Measurements from ENCODE around the gene MBOAT1.
"Not testable (repeated sequence)": the region's sequence is repeated elsewhere in the genome, so short reads cannot be mapped to it uniquely, and the experiment has no call there.

MBOAT1 gene

GRCh38 chr6:20170455-20171148, 41.7 kb downstream of the MBOAT1 start:
- no peak for DNase-seq (ENCODE audit: low read depth in 2 of 2)

GRCh38 chr6:20169786-20170185, 42.5 kb downstream of the MBOAT1 start:
- no peak for DNase-seq (ENCODE audit: low read depth in 2 of 2)

- DNase-seq (ENCODE audit: low read depth in 2 of 2) = no peak
Measured at GRCh38 chr6:20169119-20169557, 43.1 kb downstream of the MBOAT1 start.

GRCh38 chr6:20168690-20169089, 43.6 kb downstream of the MBOAT1 start:
- DNase-seq (ENCODE audit: low read depth in 2 of 2) = no peak

- no peak for DNase-seq (ENCODE audit: low read depth in 2 of 2)
Measured at GRCh38 chr6:20167601-20168000, 44.7 kb downstream of the MBOAT1 start.

GRCh38 chr6:20166210-20166609, 46.1 kb downstream of the MBOAT1 start:
- no peak for DNase-seq (ENCODE audit: low read depth in 2 of 2)

GRCh38 chr6:20162515-20162914, 49.8 kb downstream of the MBOAT1 start:
- no peak for DNase-seq (ENCODE audit: low read depth in 2 of 2)

GRCh38 chr6:20160541-20161283, 51.6 kb downstream of the MBOAT1 start:
- no peak for DNase-seq (ENCODE audit: low read depth in 2 of 2)

GRCh38 chr6:20159781-20160540, 52.3 kb downstream of the MBOAT1 start:
- DNase-seq (ENCODE audit: low read depth in 2 of 2) = no peak

GRCh38 chr6:20159098-20159497, 53.2 kb downstream of the MBOAT1 start:
- DNase-seq (ENCODE audit: low read depth in 2 of 2) = no peak

- DNase-seq (ENCODE audit: low read depth in 2 of 2) = no peak
Measured at GRCh38 chr6:20158676-20159075, 53.6 kb downstream of the MBOAT1 start.

GRCh38 chr6:20156824-20157223, 55.4 kb downstream of the MBOAT1 start:
- no peak for DNase-seq (ENCODE audit: low read depth in 2 of 2)

- DNase-seq (ENCODE audit: low read depth in 2 of 2) = no peak
Measured at GRCh38 chr6:20154753-20155152, 57.5 kb downstream of the MBOAT1 start.

- no peak for DNase-seq (ENCODE audit: low read depth in 2 of 2)
Measured at GRCh38 chr6:20153194-20153593, 59.1 kb downstream of the MBOAT1 start.

GRCh38 chr6:20148433-20148832, 63.8 kb downstream of the MBOAT1 start:
- DNase-seq (ENCODE audit: low read depth in 2 of 2) = no peak

GRCh38 chr6:20147469-20147868, 64.8 kb downstream of the MBOAT1 start:
- DNase-seq (ENCODE audit: low read depth in 2 of 2) = no peak

- DNase-seq (ENCODE audit: low read depth in 2 of 2) = not testable (repeated sequence)
Measured at GRCh38 chr6:20146831-20147230, 65.4 kb downstream of the MBOAT1 start.

GRCh38 chr6:20146291-20146690, 66.0 kb downstream of the MBOAT1 start:
- DNase-seq (ENCODE audit: low read depth in 2 of 2) = no peak

GRCh38 chr6:20142866-20143265, 69.4 kb downstream of the MBOAT1 start:
- DNase-seq (ENCODE audit: low read depth in 2 of 2) = no peak

GRCh38 chr6:20141931-20142330, 70.3 kb downstream of the MBOAT1 start:
- DNase-seq (ENCODE audit: low read depth in 2 of 2) = no peak

- DNase-seq (ENCODE audit: low read depth in 2 of 2) = not testable (repeated sequence)
Measured at GRCh38 chr6:20139127-20139963, 72.9 kb downstream of the MBOAT1 start.

GRCh38 chr6:20137837-20138236, 74.4 kb downstream of the MBOAT1 start:
- no peak for DNase-seq (ENCODE audit: low read depth in 2 of 2)

Data from stimulated activated CD4-positive, alpha-beta T cell treated with anti-CD3 and anti-CD28 coated beads, Interleukin-1b, Interleukin-23, amount 100 ng/mL, for 4 hours (primary cell).